ENCODE measurements around the gene KIF26B. TPM values are rescaled to one million over a fixed set of nuclear protein-coding genes. Genes with fewer than 3 reads are reported as not detected.

Gene KIF26B
- total and polyA plus RNA-seq, 10 of the 15 experiments (the other 5 are each of a cell fraction or from before 2014, with no cell fraction given) = 0.35 to 11.6 (median 2.2) TPM

- Histone ChIP-seq H3K27me3 (replicated peaks in 1 of 2; ENCODE audit: control insufficient read depth in 2 of 2, insufficient read depth in 2 of 2, low read length in 1 of 2) (no peaks in the 10 kb centered on the region; a peak in 1 of 4 replicates), H3K79me2 (ENCODE audit: control insufficient read depth, insufficient read depth, low read length) (no peaks in the 10 kb centered on the region), H3K9ac (ENCODE audit: control insufficient read depth, insufficient read depth, low read length) (no peak overlapping the region), H4K20me1 (ENCODE audit: control insufficient read depth, insufficient read depth) (no peaks in the 10 kb centered on the region), H3K36me3 (ENCODE audit: control insufficient read depth in 2 of 2, insufficient read depth in 2 of 2, low read length in 1 of 2) (no peaks in the 10 kb centered on the region), H2AFZ (ENCODE audit: control insufficient read depth, low read depth, low read length) (no peak overlapping the region), H3K4me1 (ENCODE audit: control insufficient read depth, insufficient read depth, low read length) (no peaks in the 10 kb centered on the region), H3K4me2 (ENCODE audit: control insufficient read depth, insufficient read depth) (no peak overlapping the region), H3K4me3 (no peak overlapping the region), H3K27ac (ENCODE audit: control insufficient read depth, insufficient read depth) (no peak overlapping the region), H3K9me3 (replicated peaks; ENCODE audit: control insufficient read depth, insufficient read depth, low read length) (no peaks in the 10 kb centered on the region)
- FAIRE-seq (no peak), DNase-seq (ENCODE audit: low read depth, low spot score) (no peak), ATAC-seq (no peak)
- ChIA-PET RAD21 (ENCODE audit: unreplicated experiment) (no interaction called here), CTCF (interaction anchor here (1.0 kb wide), 1 partner anchor 93 kb away, joined by 3 read pairs; no protein-coding TSS in a partner anchor), POLR2A (interaction anchor here (0.6 kb wide), 2 partner anchors 21 to 704 kb away, joined by 3 to 4 read pairs; no protein-coding TSS in a partner anchor), SMC1A (ENCODE audit: uncharacterized antibody, unreplicated experiment) (interaction anchor here (1.0 to 1.2 kb wide), 2 partner anchors 9 to 13 kb away, joined by 3 read pairs; no protein-coding TSS in a partner anchor)
- intact Hi-C loops (cut with micrococcal nuclease; ENCODE audit: unreplicated experiment) = no loop called here
- in situ Hi-C loops (cut with MboI) = no loop called here
- no TSS peak for BruUV-seq (replicated peaks)
- 4% methylated on average over 6 of the region's 6 CpGs for WGBS (ENCODE audit: insufficient coverage, insufficient replicate concordance, low lambda C conversion rate, missing lambda C conversion rate)
- TF ChIP-seq ZNF687 (IDR thresholded peaks at IDR 0.05) = no peak
- no peak for TF ChIP-seq MTA2 (IDR thresholded peaks at IDR 0.05; ENCODE audit: low read depth)
- no peak for TF ChIP-seq KLF5 (IDR thresholded peaks at IDR 0.05; ENCODE audit: partially characterized antibody)
- TF ChIP-seq ZNF24 (IDR thresholded peaks at IDR 0.05) = no peak
- no peak for TF ChIP-seq TCF3 (IDR thresholded peaks at IDR 0.05; ENCODE audit: borderline replicate concordance, insufficient read depth, low read depth, low read length)
- no peak for TF ChIP-seq USF1 (IDR thresholded peaks at IDR 0.05; ENCODE audit: borderline replicate concordance, extremely low read length, insufficient read depth, low read depth, low read length)
- TF ChIP-seq TBL1XR1 (IDR thresholded peaks at IDR 0.05; ENCODE audit: low read depth, low read length) = no peak
- TF ChIP-seq MAX (IDR thresholded peaks at IDR 0.05; ENCODE audit: low read depth, low read length) = no peak
- TF ChIP-seq FOS (IDR thresholded peaks at IDR 0.05; ENCODE audit: borderline replicate concordance, extremely low read depth, insufficient read length) = no peak
- no peak for TF ChIP-seq MEF2A (IDR thresholded peaks at IDR 0.05; ENCODE audit: insufficient read depth, low read depth, low read length)
- TF ChIP-seq ZNF207 (IDR thresholded peaks at IDR 0.05; ENCODE audit: borderline replicate concordance) = no peak
- no peak for TF ChIP-seq TARDBP (IDR thresholded peaks at IDR 0.05; ENCODE audit: borderline replicate concordance)
- TF ChIP-seq GATAD2B (conservative IDR thresholded peaks at IDR 0.05; ENCODE audit: low read depth) = no peak
- no peak for TF ChIP-seq BRCA1 (IDR thresholded peaks at IDR 0.05; ENCODE audit: low read depth, low read length)
- TF ChIP-seq STAT1 (conservative IDR thresholded peaks at IDR 0.05) = no peak
- no peak for TF ChIP-seq NR2C1 (IDR thresholded peaks at IDR 0.05)
Measured at GRCh38 chr1:245437369-245438062, 282.7 kb downstream of the KIF26B start.
